ENCODE results near the gene ANKRD16.
"Not testable (repeated sequence)": the region's sequence is repeated elsewhere in the genome, so short reads cannot be mapped to it uniquely, and the experiment has no call there.

ANKRD16 gene

GRCh38 chr10:5855979-5856700 is 33.6 kb downstream of the ANKRD16 start:
- no peaks in the 10 kb centered on the region for H3K27me3 ChIP-seq (ENCODE audit: control insufficient read depth in 1 of 2, insufficient read depth in 2 of 2, low read length in 2 of 2)
- no peak overlapping the region for H3K27ac ChIP-seq (ENCODE audit: low read depth, low read length)
- no peak overlapping the region for H3K9ac ChIP-seq (ENCODE audit: low read length)
- no peak overlapping the region for H3K4me3 ChIP-seq (ENCODE audit: low read depth in 1 of 2, low read length in 2 of 2)
- H3K4me1 ChIP-seq (ENCODE audit: insufficient read depth, low read length) = no peaks in the 10 kb centered on the region
- no peaks in the 10 kb centered on the region for H3K36me3 ChIP-seq (ENCODE audit: insufficient read depth, low read length)
- H3K9me3 ChIP-seq (ENCODE audit: low read length) = no peaks in the 10 kb centered on the region

- Histone ChIP-seq H3K9ac (ENCODE audit: low read length) (no peak overlapping the region), H3K27ac (ENCODE audit: low read depth, low read length) (no peak overlapping the region)
These were observed 35.6 kb downstream of the ANKRD16 start for GRCh38 chr10:5854131-5854475.

GRCh38 chr10:5846667-5847066 is 43.0 kb downstream of the ANKRD16 start:
- not testable (repeated sequence) for H3K9ac ChIP-seq (ENCODE audit: low read length); H3K4me3 ChIP-seq (ENCODE audit: low read depth in 1 of 2, low read length in 2 of 2); H3K36me3 ChIP-seq (ENCODE audit: insufficient read depth, low read length); H3K27me3 ChIP-seq (ENCODE audit: control insufficient read depth in 1 of 2, insufficient read depth in 2 of 2, low read length in 2 of 2); H3K9me3 ChIP-seq (ENCODE audit: low read length); H3K27ac ChIP-seq (ENCODE audit: low read depth, low read length); H3K4me1 ChIP-seq (ENCODE audit: insufficient read depth, low read length)

More at GRCh38 chr10:5854131-5854475, 35.6 kb downstream of the ANKRD16 start:
- no peaks in the 10 kb centered on the region for H3K36me3 ChIP-seq (ENCODE audit: insufficient read depth, low read length)
- no peak overlapping the region for H3K4me3 ChIP-seq (ENCODE audit: low read depth in 1 of 2, low read length in 2 of 2)
- H3K27me3 ChIP-seq (ENCODE audit: control insufficient read depth in 1 of 2, insufficient read depth in 2 of 2, low read length in 2 of 2) = no peaks in the 10 kb centered on the region
- no peaks in the 10 kb centered on the region for H3K9me3 ChIP-seq (ENCODE audit: low read length)
- H3K4me1 ChIP-seq (ENCODE audit: insufficient read depth, low read length) = no peaks in the 10 kb centered on the region

DNA sequence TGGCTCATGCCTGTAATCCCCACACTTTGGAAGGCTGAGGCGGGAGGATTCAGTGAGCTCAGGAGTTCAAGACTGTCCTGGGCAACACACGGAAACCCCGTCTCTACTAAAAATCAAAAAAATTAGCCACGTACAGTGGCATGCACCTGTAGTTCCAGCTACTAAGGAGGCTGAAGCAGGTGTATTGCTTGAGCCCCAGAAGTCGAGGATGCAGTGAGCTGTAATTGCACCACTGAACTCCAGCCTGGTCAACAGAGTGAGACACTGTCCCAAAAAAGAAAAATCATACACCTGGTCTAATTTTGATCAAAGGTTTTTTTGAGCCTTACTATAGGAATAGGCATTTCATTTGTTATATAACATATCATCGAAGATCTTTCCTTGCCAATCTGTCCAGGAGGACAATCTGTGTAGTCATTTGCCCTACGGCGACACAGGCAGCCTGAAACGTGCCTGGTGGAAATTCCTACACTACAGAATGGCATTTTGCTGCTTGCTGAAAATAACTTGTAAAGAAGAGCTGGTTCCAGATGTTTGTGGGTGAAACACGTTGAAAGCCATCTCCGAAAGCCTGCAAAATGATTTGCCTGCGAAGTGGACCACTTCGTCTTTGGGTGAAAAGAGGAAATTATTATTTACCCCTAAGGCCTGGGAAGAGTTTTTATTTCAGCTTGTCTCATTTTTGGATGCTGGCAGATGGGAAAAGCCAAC is 45.2 kb downstream of the ANKRD16 start:
- no peaks in the 10 kb centered on the region for H3K27me3 ChIP-seq (ENCODE audit: control insufficient read depth in 1 of 2, insufficient read depth in 2 of 2, low read length in 2 of 2)
- no peak overlapping the region for H3K27ac ChIP-seq (ENCODE audit: low read depth, low read length)
- H3K9me3 ChIP-seq (ENCODE audit: low read length) = no peaks in the 10 kb centered on the region
- H3K4me1 ChIP-seq (ENCODE audit: insufficient read depth, low read length) = no peaks in the 10 kb centered on the region
- H3K9ac ChIP-seq (ENCODE audit: low read length) = no peak overlapping the region
- H3K4me3 ChIP-seq (ENCODE audit: low read depth in 1 of 2, low read length in 2 of 2) = no peak overlapping the region
- no peaks in the 10 kb centered on the region for H3K36me3 ChIP-seq (ENCODE audit: insufficient read depth, low read length)

- H3K4me1 ChIP-seq (ENCODE audit: insufficient read depth, low read length) = no peaks in the 10 kb centered on the region
- H3K27ac ChIP-seq (ENCODE audit: low read depth, low read length) = no peak overlapping the region
- no peaks in the 10 kb centered on the region for H3K36me3 ChIP-seq (ENCODE audit: insufficient read depth, low read length)
- no peaks in the 10 kb centered on the region for H3K27me3 ChIP-seq (ENCODE audit: control insufficient read depth in 1 of 2, insufficient read depth in 2 of 2, low read length in 2 of 2)
- H3K4me3 ChIP-seq (ENCODE audit: low read depth in 1 of 2, low read length in 2 of 2) = no peak overlapping the region
- H3K9me3 ChIP-seq (ENCODE audit: low read length) = no peaks in the 10 kb centered on the region
- no peak overlapping the region for H3K9ac ChIP-seq (ENCODE audit: low read length)
These were observed 45.9 kb downstream of the ANKRD16 start for GRCh38 chr10:5843686-5844344.

GRCh38 chr10:5841965-5842364 is 47.7 kb downstream of the ANKRD16 start:
- H3K4me3 ChIP-seq (ENCODE audit: low read depth in 1 of 2, low read length in 2 of 2) = no peak overlapping the region
- no peaks in the 10 kb centered on the region for H3K4me1 ChIP-seq (ENCODE audit: insufficient read depth, low read length)
- H3K36me3 ChIP-seq (ENCODE audit: insufficient read depth, low read length) = no peaks in the 10 kb centered on the region
- no peak overlapping the region for H3K9ac ChIP-seq (ENCODE audit: low read length)
- H3K27me3 ChIP-seq (ENCODE audit: control insufficient read depth in 1 of 2, insufficient read depth in 2 of 2, low read length in 2 of 2) = no peaks in the 10 kb centered on the region
- no peak overlapping the region for H3K27ac ChIP-seq (ENCODE audit: low read depth, low read length)
- no peaks in the 10 kb centered on the region for H3K9me3 ChIP-seq (ENCODE audit: low read length)

DNA sequence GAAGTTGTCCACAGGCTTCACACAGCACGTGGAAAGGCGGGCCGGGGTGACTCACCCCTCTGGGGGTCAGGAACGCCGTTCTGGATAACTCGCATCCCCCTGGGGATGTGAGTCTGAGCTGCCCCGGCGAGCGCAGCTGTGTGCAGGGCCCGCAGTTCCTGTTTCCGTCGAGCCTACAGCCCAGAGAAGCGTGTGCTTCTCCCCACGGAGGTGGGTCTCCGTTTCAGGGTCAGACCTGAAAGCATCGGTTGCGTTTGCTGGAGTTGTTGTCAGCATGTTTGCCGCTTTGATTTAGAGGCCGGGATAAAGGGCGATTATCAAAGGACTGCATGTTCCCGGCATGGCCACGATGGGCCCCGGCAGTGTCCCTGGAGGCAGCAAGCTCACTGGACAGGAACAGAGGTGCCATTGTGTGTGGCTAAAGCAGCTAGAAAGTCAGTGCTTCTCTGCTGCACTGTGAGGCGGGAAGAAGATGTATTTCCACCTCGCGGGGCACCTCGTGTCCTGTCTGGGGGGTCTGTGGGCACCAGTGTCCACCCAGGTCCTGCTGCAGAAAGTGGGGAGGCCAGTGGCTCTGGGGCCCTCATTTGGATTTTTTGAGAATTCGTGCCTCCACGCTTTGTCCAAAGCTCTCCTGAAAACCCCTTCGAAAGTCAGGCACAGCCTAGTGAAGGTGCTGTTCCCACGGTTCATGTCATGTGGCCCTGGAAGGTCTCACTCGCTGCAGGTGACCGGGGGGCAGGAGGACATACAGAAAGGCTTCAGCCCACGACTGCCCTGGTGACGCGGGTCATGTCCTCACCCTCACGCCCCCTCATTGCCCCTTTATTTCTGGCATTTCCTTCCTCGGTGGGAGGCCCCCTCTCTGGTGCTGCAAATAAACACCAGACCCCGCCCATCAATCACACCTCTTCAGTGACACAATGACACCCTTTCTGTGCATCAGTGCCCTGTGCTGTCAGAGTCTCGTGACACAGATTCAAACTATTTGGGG is 49.1 kb downstream of the ANKRD16 start:
- Histone ChIP-seq H3K4me3 (ENCODE audit: low read depth in 1 of 2, low read length in 2 of 2) (no peak overlapping the region), H3K27ac (ENCODE audit: low read depth, low read length) (no peak overlapping the region), H3K27me3 (ENCODE audit: control insufficient read depth in 1 of 2, insufficient read depth in 2 of 2, low read length in 2 of 2) (no peaks in the 10 kb centered on the region), H3K36me3 (ENCODE audit: insufficient read depth, low read length) (no peaks in the 10 kb centered on the region), H3K9ac (ENCODE audit: low read length) (no peak overlapping the region), H3K9me3 (ENCODE audit: low read length) (no peaks in the 10 kb centered on the region), H3K4me1 (ENCODE audit: insufficient read depth, low read length) (no peaks in the 10 kb centered on the region)

GRCh38 chr10:5836181-5836580 is 53.5 kb downstream of the ANKRD16 start:
- H3K9ac ChIP-seq (ENCODE audit: low read length); H3K36me3 ChIP-seq (ENCODE audit: insufficient read depth, low read length); H3K4me3 ChIP-seq (ENCODE audit: low read depth in 1 of 2, low read length in 2 of 2); H3K27me3 ChIP-seq (ENCODE audit: control insufficient read depth in 1 of 2, insufficient read depth in 2 of 2, low read length in 2 of 2); H3K9me3 ChIP-seq (ENCODE audit: low read length); H3K4me1 ChIP-seq (ENCODE audit: insufficient read depth, low read length); H3K27ac ChIP-seq (ENCODE audit: low read depth, low read length): not testable (repeated sequence)

DNA sequence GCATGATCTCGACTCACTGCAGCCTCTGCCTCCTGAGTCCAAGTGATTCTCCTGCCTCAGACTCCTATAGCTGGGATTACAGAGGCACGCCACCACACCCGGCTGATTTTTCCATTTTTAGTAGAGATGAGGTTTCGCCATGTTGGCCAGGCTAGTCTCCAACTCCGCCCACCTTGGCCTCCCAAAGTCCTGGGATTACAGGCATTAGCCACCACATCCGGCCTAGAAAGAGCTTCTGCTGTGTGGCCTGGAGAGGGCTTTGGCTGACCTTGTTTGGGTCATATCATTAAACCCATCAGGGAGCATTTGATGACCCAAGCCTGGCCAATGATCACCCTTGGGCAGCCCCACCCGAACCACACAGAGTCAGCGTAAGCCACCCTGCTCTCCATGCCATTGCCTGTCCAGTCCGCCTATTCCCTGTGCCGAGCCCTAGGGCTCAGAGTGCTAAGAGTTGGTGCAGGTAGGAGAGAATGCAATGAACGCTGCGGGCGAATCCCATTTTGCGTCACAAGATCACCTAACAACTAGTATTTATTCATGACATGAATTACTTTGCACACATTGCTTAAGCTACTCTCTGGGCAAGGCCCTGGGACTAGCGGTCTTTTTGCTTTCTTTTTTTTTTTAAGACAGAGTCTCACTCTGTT is 54.1 kb downstream of the ANKRD16 start:
- H3K27me3 ChIP-seq (ENCODE audit: control insufficient read depth in 1 of 2, insufficient read depth in 2 of 2, low read length in 2 of 2) = no peaks in the 10 kb centered on the region
- H3K27ac ChIP-seq (ENCODE audit: low read depth, low read length) = no peak overlapping the region
- no peak overlapping the region for H3K9ac ChIP-seq (ENCODE audit: low read length)
- H3K4me3 ChIP-seq (ENCODE audit: low read depth in 1 of 2, low read length in 2 of 2) = no peak overlapping the region
- no peaks in the 10 kb centered on the region for H3K9me3 ChIP-seq (ENCODE audit: low read length)
- no peaks in the 10 kb centered on the region for H3K4me1 ChIP-seq (ENCODE audit: insufficient read depth, low read length)
- H3K36me3 ChIP-seq (ENCODE audit: insufficient read depth, low read length) = no peaks in the 10 kb centered on the region

DNA sequence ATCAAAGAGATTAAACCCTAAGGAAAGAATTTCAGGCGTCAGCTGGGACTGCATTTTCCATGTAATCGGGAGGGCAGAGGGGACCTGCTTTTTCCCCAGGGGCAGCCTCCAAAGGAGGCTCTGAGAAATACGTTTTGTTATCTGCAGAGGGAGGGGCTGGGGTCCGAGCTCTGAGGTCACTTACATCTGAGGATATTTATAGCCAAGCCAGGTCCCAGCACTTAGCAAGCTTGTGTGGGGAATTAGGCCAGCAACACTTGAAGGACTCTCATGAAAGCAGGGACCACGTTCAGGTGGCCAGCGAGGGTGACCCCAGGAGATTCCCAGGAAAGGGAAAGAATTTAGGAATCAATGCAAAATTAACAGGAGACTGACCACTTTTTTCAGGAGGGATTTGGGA is 55.9 kb downstream of the ANKRD16 start:
- no peaks in the 10 kb centered on the region for H3K4me1 ChIP-seq (ENCODE audit: insufficient read depth, low read length)
- no peaks in the 10 kb centered on the region for H3K36me3 ChIP-seq (ENCODE audit: insufficient read depth, low read length)
- H3K9me3 ChIP-seq (ENCODE audit: low read length) = no peaks in the 10 kb centered on the region
- H3K27ac ChIP-seq (ENCODE audit: low read depth, low read length) = no peak overlapping the region
- no peak overlapping the region for H3K4me3 ChIP-seq (ENCODE audit: low read depth in 1 of 2, low read length in 2 of 2)
- H3K27me3 ChIP-seq (ENCODE audit: control insufficient read depth in 1 of 2, insufficient read depth in 2 of 2, low read length in 2 of 2) = no peaks in the 10 kb centered on the region
- no peak overlapping the region for H3K9ac ChIP-seq (ENCODE audit: low read length)
